GDM1 (cell line): ENCODE measurements around the gene CXCL12.

Experiments used
- DNase-seq: peaks from one replicate; lab custom pipeline; 2025; lab: John Stamatoyannopoulos, UW

The CXCL12 gene

GRCh38 chr10:44362866-44363711 lies 21.8 kb downstream of the CXCL12 start:
- no peak for DNase-seq

GRCh38 chr10:44361109-44361508 lies 23.8 kb downstream of the CXCL12 start:
- DNase-seq = no peak

GRCh38 chr10:44358080-44358771 lies 26.7 kb downstream of the CXCL12 start:
- no peak for DNase-seq

GRCh38 chr10:44357023-44357540 lies 27.8 kb downstream of the CXCL12 start:
- no peak for DNase-seq

GRCh38 chr10:44356139-44357022 lies 28.5 kb downstream of the CXCL12 start:
- DNase-seq = no peak

- no peak for DNase-seq
Measured at GRCh38 chr10:44355630-44356029, 29.3 kb downstream of the CXCL12 start.

GRCh38 chr10:44354771-44355170 lies 30.1 kb downstream of the CXCL12 start:
- DNase-seq = no peak

- no peak for DNase-seq
Measured at GRCh38 chr10:44353721-44354120, 31.2 kb downstream of the CXCL12 start.

GRCh38 chr10:44353128-44353390 lies 31.8 kb downstream of the CXCL12 start:
- DNase-seq = no peak

- DNase-seq = no peak
Measured at GRCh38 chr10:44352316-44353127, 32.4 kb downstream of the CXCL12 start.

GRCh38 chr10:44348496-44348895 lies 36.4 kb downstream of the CXCL12 start:
- no peak for DNase-seq

GRCh38 chr10:44347609-44348400 lies 37.1 kb downstream of the CXCL12 start:
- no peak for DNase-seq

GRCh38 chr10:44344727-44345126 lies 40.2 kb downstream of the CXCL12 start:
- no peak for DNase-seq

- no peak for DNase-seq
Measured at GRCh38 chr10:44343843-44344242, 41.1 kb downstream of the CXCL12 start.

- DNase-seq = no peak
Measured at GRCh38 chr10:44341886-44342285, 43.0 kb downstream of the CXCL12 start.

GRCh38 chr10:44340557-44340956 lies 44.3 kb downstream of the CXCL12 start:
- DNase-seq = no peak

GRCh38 chr10:44339218-44339617 lies 45.7 kb downstream of the CXCL12 start:
- no peak for DNase-seq

- DNase-seq = no peak
Measured at GRCh38 chr10:44337081-44337480, 47.8 kb downstream of the CXCL12 start.

GRCh38 chr10:44335330-44336021 lies 49.4 kb downstream of the CXCL12 start:
- no peak for DNase-seq

- DNase-seq = no peak
Measured at GRCh38 chr10:44334621-44335184, 50.2 kb downstream of the CXCL12 start.
